HG03196 (cell line): ENCODE measurements around the gene PLA2G2F.
"Not testable (repeated sequence)": the region's sequence is repeated elsewhere in the genome, so short reads cannot be mapped to it uniquely, and the experiment has no call there.

Experiments
- ATAC-seq: cut with Tn5 transposase; IDR thresholded peaks from one replicate; pipeline ENCODE4 v1.9.1; 2021; ENCODE audit not compliant: unreplicated experiment

PLA2G2F gene

DNA sequence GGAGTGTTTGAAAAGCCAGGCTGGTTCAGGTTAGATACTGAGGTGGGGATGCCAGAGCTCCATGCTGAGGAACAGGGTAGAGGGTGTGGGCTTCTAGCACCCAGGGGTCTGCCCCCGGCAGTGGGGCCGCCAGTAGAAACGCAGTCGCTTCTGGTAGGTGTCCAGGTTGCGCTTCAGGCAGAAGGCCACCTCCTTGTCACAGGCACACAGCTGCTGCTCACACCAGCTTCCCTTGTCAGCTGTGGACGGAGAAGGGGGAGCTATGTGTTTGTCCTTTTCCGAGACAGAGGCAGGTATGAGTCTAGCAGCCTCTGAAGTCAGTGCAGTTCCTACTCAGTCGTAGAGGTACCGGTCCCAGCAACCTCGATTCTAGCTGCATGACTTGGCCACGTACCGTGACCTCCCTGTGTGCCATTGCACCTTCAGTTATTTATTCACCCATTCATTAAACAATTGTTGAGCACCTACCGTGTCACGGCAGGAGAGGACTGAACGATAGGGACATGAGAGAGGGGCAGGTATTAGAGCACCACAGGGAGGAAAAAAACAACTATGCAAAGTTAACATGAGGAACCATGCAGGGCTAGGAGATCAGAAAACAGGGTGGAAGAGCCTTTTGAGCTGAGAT is 25.0 kb upstream of the PLA2G2F start:
- ATAC-seq, result no peak

- no peak for ATAC-seq
Measured at GRCh38 chr1:20115479-20115878, 23.6 kb upstream of the PLA2G2F start.

DNA sequence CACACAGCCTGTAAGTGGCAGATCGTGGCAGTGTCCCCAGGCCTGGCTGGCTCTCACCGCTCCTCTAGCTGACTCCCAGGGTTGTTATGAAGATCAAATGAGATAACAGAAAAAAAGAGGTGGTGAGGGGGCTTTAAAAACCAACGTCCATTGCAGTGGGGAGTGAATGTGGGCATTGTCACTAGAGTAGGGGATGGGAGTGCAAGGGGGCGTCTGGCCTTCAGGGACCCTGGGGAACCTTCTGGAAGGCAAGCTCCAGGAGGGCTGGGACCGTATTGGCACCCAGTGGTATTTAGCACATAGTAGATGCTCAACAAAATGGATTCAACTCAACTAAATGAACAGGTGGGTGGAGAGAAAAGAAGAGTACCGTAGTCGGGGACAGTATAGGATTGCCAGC is 23.2 kb upstream of the PLA2G2F start:
- ATAC-seq, result no peak

DNA sequence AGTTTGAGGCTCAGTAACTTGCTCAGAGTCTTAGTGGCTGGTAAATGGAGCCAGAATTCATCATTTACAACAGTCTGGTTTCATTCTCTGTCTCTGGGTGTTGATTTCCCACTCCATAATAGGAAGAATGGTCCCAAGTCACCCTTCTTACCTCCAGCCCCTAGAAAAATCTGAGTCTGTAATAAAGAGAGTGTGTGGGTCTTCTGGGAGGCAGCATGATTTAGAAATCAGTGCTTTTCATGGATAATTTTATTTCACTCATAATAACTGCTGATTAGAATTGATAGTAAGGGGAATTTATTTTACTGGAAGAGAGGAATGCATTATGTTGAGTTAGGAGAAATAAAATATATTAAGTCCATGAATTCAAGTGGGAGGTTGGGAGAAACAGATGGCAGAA is 21.9 kb upstream of the PLA2G2F start:
- ATAC-seq, result no peak

DNA sequence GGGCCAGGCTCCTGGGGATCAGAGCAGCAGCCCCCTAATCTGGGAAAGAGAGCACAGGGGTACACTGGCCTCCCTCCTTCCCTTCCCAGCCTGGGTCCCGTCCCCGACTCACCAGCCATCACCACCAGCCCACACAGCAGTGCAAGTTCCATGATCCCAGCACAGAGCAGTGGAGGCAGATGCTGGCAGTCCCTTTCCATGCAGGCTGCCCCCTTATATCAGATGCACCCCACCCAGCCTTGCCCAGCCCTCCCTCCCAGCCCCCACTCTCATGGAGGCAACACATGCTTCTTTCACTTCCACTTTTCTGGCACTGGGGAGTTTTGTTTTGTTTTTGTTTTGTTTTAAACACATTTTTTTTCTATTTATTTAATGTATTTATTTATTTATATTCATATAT is 19.8 kb upstream of the PLA2G2F start, which contains the start of gene PLA2G2D:
Gene PLA2G2D, minus strand, starts transcription at position 190 of the 400 bp plus-strand sequence. Its CDS starts 38 bp downstream, at position 152.
- ATAC-seq, result no peak

DNA sequence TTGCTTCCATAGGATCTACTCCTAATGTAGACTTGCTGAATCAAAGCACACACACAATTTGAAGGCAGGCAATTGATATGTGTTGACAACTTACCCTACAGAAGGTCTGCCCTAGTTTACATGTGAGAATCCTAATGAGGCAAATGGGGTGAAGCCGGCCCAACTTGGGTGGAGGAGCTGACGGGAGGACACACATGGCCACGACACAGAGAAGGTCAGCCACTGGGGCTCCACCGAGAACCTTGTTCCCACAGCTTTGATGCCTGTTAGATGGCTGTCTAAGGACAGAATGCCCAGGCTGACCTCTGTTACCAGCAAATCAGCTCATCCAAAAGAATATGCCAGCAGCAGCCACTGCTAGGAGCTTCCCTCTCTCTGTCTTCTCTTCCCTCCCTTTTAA is 18.3 kb upstream of the PLA2G2F start:
- ATAC-seq, result no peak

DNA sequence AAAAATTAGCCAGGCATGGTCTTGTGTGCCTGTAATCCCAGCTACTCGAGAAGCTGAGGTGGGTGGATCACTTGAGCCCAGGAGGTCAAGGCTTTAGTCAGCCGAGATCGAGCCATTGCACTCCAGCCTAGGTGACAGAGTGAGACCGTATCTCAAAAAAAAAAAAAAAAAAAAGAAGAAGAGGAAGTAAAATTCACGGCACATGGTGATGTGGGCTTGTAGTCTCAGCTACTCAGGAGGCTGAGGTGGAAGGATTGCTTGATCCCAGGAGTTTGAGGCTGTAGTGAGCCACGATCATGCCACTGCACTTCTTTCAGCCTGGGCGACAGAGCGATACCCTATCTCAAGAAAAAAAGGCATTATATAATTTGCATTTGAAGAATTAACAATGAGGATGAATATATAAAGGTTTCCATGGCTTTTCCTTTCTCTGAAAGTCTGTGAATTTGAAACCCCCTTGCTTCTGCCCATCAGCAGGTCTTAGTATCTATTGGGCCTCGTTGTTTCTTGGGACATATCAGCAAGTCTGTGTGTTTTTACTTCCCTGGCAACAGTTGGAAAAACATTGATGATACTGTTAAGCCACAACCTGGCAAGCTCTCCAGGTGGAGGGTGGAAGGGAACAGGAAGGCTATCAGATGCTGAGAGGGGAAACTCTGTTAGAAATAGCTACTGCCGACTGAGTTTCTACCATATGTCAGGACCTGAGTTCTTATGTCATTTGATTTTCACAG is 15.2 kb upstream of the PLA2G2F start:
- no peak for ATAC-seq

- ATAC-seq, result no peak
Measured at GRCh38 chr1:20124456-20125057, 14.6 kb upstream of the PLA2G2F start.

DNA sequence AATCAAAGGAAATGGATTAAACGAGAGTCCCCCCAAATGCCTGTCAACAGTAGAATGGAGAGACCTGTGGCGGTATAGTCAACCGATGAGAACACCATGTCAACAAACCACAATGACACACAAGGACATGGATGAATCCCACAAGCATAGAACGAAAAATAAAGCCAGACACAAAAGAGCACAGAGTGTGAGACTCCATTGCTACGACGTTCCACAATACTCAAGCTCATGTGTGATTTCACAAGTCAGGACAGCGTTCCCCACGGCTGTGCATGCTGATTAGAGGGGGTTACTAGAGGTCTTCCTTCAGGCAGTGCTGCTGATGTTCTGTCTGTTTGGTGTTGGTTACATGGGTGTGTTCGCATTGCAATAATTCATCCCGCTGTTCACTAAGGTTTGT is 14.0 kb upstream of the PLA2G2F start:
- ATAC-seq, result no peak

DNA sequence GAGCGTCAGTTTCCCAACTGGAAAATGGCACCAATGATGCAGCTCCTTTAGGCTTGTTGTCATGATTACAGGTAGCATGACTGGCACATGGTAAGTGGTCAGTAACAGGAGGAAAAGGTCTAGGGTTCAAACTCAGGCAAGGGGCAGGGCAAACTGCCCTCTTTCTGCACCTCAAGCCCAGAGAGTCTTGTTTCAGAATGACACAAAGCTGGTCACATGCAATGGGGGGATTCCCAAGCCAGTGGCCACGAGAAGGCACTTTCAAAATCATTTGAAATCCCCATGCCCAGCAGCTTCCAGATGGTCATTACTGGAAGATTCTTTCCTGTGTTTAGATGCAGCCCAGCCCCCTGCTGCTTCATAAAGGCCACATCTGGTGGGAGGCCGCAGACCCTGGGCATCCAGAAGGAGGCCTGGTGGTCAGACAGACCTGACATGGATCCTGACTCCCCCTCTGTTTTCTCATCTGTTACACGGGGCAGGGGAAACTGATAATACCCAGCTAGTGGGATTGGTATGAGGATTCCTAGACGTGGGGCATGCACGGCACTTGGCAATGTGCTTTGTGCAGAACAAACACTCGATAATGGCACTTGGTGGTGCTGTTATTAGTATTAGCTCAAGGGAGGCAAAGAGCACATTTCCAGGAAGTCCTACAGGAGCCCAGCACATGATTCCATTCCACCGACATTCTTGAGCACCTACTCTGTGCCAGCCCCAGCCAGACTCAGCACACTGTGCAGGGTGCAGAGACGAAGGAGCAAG is 12.9 kb upstream of the PLA2G2F start:
- ATAC-seq, result peak; percentile 51

- ATAC-seq, result no peak
Measured at GRCh38 chr1:20126806-20127440, 12.2 kb upstream of the PLA2G2F start.

DNA sequence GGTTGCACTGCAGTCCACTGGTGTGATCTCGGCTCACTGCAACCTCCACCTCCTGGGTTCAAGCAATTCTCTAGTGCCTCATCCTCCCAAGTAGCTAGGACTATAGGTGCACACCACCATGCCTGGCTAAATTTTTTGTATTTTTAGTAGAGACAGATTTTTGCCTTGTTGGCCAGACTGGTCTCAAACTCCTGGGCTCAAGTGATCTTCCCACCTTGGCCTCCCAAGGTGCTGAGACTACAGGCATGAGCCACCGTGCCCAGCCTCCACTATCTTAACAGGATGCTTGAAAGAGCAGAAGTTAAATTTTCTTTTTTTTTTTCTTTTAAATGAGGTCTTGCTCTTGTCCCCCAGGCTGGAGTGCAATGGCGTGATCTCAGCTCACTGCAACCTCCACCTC is 8.6 kb upstream of the PLA2G2F start:
- ATAC-seq, result not testable (repeated sequence)

DNA sequence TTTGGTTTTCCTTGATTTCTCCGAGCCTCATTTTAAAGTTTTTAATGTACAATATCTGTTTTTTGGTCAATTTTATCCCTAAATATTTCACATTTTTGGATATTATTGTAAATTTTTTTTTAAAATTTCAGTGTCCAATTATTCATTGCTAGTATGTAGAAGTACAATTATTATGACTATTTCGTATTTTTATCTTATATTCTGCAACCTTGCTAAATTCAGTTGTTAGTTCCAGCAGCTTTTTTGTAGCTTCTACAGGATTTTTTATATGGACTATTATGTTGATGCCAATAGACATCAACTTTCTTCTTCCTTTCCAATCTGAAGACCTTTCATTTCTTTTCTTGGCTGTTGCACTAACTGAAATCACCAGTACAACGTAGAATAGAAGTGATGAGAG is 4.1 kb upstream of the PLA2G2F start:
- ATAC-seq, result no peak

DNA sequence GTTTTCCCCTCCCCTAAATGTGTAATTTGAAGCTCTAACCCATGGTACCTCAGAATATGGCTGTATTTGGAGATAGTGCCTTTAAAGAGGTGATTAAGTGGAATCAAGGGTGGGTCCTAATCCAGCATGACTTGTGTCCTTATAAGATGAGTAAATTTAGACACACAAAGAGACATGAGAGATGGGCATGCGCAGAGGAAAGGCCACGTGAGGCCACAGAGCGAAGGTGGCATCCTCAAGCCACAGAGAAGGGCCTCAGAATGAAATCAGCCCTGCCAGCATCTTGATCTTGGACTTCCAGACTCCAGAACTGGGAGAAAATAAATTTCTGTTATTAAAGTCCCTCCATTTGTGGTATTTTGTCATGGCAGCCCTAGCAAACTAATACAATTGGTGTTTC is 2.9 kb upstream of the PLA2G2F start:
- ATAC-seq, result no peak

- no peak for ATAC-seq
Measured at GRCh38 chr1:20137055-20137454, 2.1 kb upstream of the PLA2G2F start.

DNA sequence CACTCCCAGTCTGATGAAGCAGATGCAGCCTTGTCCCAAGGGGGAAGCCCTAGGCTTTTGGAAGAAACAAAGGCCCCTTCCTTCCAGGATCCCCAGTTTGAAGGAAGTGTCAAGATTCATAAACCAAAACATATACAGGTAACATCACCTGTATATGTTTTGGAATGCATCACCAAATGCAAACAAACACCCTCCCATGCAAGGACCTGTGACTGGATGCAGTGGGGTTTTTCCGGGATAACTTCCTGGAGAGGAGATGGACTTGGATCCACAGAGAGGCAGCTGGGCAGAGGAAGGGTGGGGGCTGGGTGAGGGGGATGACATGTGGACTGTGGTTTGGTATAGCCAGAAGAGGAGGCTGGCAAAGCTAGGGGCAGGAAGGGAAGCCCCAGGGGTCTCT is 1.5 kb upstream of the PLA2G2F start:
- ATAC-seq, result no peak

DNA sequence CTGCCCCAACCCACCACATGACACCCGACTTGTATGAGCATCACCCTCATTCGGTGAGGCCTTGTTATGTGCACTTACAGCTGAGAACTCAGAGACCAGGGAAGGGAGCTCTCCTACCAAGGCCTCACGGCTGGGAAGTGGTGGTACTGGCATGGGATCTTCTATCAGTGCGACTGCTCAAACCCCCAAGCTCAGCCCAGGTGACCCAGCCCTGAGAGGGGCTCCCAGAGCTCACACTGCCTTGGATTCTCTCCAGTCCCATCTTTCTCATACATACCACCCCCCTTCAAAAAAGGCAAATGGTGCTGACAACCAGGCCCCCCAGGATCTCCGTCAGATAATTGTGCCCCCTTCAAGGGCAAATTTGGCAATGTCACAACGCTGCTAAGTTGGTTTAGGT is 777 bp upstream of the PLA2G2F start:
- ATAC-seq, result no peak

- no peak for ATAC-seq
Measured at GRCh38 chr1:20139776-20140612, 871 bp downstream of the PLA2G2F start.

DNA sequence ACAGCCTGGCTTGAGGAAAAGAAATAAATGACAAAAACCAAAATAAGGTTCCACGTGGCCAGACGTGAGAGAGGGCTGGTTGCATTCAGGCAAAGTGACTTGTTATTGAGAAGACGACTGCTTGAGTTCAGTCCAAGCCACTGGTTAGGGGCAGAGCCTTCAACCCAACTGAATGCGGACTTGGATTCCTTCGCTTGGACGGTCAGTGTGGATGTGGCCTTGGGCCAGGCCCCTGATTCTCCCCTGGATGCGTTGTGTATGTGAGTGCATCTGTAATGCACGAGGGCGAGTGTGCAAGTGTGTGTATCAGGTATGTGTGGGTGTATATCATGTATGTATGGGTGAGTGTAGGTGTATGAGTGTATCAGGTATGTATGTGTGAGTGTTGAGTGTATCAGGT is 1.9 kb downstream of the PLA2G2F start:
- ATAC-seq, result no peak

DNA sequence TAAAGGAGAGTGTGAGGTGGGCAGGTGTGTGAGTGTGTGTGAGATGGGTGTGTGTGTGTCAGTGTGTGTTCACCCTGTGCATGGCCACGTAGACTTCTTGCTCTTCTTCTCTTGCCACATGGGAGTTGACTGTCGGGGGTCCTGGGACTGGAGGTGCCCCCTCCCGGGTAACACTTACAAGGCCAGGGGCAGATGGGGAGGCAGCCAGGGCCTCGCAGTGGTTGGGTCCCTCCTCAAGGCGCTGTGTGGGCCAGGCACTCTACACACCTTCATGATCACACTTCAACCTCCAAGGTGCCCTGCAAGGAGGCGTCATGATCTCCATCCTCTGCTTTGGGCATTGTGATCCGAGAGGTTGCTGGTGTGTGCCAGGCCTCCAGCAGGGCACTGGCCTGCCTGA is 2.3 kb downstream of the PLA2G2F start:
- ATAC-seq, result no peak
